Upper lobe of left lung (tissue), 4 donors: ENCODE results near the gene RNU1-2.
"Not testable (repeated sequence)": the region's sequence is repeated elsewhere in the genome, so short reads cannot be mapped to it uniquely, and the experiment has no call there.

Source experiments
- POLR2A ChIP-seq, 4 donors: fragments of 450-650 bp; IDR thresholded peaks; one replicate each; pipeline ENCODE4 v1.5.1; 2016 to 2017; ENCODE audit warnings: antibody characterized with exemption in 4 of 4, mild to moderate bottlenecking in 2 of 4
- POLR2AphosphoS5 ChIP-seq, 2 donors: sonication (generic); formaldehyde crosslinking; IDR thresholded peaks; one replicate each; pipeline ENCODE4 v1.5.1; 2017; ENCODE audit warnings: antibody characterized with exemption in 2 of 2
- TF ChIP-seq, protein P1 (sequence below), 6 experiments: fragments of 450-650 bp in 4 of 6; fragments of 200-600 bp in 2 of 6; sonication (generic) in 2 of 6; IDR thresholded peaks; one replicate each; pipeline ENCODE4 v1.5.1; 2016 to 2019; ENCODE audit warnings: antibody characterized with exemption in 6 of 6

GRCh38 chr1:16901371-16901770 is 5.6 kb downstream of the RNU1-2 start:
- TF ChIP-seq, protein P1, sequence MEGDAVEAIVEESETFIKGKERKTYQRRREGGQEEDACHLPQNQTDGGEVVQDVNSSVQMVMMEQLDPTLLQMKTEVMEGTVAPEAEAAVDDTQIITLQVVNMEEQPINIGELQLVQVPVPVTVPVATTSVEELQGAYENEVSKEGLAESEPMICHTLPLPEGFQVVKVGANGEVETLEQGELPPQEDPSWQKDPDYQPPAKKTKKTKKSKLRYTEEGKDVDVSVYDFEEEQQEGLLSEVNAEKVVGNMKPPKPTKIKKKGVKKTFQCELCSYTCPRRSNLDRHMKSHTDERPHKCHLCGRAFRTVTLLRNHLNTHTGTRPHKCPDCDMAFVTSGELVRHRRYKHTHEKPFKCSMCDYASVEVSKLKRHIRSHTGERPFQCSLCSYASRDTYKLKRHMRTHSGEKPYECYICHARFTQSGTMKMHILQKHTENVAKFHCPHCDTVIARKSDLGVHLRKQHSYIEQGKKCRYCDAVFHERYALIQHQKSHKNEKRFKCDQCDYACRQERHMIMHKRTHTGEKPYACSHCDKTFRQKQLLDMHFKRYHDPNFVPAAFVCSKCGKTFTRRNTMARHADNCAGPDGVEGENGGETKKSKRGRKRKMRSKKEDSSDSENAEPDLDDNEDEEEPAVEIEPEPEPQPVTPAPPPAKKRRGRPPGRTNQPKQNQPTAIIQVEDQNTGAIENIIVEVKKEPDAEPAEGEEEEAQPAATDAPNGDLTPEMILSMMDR (IDR thresholded peaks at IDR 0.05) = not testable (repeated sequence)
- not testable (repeated sequence) for TF ChIP-seq POLR2A, POLR2AphosphoS5 (IDR thresholded peaks at IDR 0.05)
